ENCODE data around the gene ANKIB1.
"Not testable (repeated sequence)": the region's sequence is repeated elsewhere in the genome, so short reads cannot be mapped to it uniquely, and the experiment has no call there.

ANKIB1 gene

GRCh38 chr7:92442720-92443119, 196.9 kb downstream of the ANKIB1 start:
- H3K27ac ChIP-seq (ENCODE audit: low read depth, low read length); H3K36me3 ChIP-seq (ENCODE audit: insufficient read depth, low read length); H3K79me2 ChIP-seq (ENCODE audit: control insufficient read depth, insufficient read depth, low read length, unreplicated experiment); H3K4me3 ChIP-seq (ENCODE audit: low read depth, low read length); H3K4me1 ChIP-seq (ENCODE audit: control insufficient read depth, insufficient read depth, low read length, unreplicated experiment); H2AFZ ChIP-seq (ENCODE audit: low read length, unreplicated experiment): not testable (repeated sequence)
- 0 out of 2 replicates have a peak, but pooled peaks cover 11% of the 10 kb centered on the region for H3K27me3 ChIP-seq (ENCODE audit: insufficient read depth, low read length)

- H3K4me1 ChIP-seq (ENCODE audit: control insufficient read depth, insufficient read depth, low read length, unreplicated experiment): peaks cover 3% of the 10 kb centered on the region
- peaks cover 17% of the 10 kb centered on the region; the same call in 1 of the 2 replicates for H3K36me3 ChIP-seq (ENCODE audit: insufficient read depth, low read length)
- H3K79me2 ChIP-seq (ENCODE audit: control insufficient read depth, insufficient read depth, low read length, unreplicated experiment): peaks cover 13% of the 10 kb centered on the region
- no peaks in the 10 kb centered on the region for H3K27me3 ChIP-seq (ENCODE audit: insufficient read depth, low read length)
- H3K4me3 ChIP-seq (ENCODE audit: low read depth, low read length): peak overlapping the region; percentile 84
- no peak overlapping the region for H3K27ac ChIP-seq (ENCODE audit: low read depth, low read length)
- peak overlapping the region; percentile 72 for H2AFZ ChIP-seq (ENCODE audit: low read length, unreplicated experiment)
Measured at GRCh38 chr7:92446869-92447344, 201.1 kb downstream of the ANKIB1 start.

DNA sequence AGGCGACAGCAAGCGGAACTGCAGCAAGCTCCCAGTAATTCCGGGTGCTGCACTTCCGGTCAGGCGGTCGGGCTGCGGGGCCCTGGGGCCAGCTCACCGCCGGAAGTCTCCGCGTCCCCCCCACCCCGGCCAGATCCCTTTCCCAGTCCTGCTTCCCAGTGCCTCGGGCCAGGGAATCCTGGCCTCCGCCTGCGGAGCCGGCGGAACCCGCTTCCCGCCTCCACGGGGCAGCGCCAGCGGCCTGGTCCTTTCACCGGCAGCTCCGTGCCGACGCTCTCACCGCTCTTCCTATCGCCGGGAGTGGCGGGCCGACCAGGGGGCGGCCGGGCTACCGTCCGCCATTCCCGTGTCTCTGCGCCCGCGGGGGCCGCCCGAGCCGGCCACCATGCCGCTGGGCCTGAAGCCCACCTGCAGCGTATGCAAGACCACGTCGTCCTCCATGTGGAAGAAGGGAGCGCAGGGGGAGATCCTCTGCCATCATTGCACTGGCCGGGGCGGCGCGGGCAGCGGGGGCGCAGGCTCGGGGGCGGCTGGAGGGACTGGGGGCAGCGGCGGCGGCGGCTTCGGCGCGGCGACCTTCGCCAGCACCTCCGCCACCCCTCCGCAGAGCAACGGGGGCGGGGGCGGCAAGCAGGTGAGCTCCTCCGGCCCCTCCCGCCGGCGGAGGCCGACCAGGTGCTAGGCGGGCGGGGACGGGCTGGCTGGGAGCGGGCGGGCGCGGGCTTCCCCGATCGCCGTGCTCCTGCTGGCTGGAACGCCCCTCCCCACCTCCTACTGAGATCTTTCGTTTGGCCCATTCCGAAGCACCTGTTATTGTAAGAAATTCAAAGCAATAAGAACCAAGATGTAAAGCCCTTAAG, 201.8 kb downstream of the ANKIB1 start, which contains the start of gene GATAD1:
TSS of gene GATAD1 (plus strand) at position 138 of the 860 bp plus-strand sequence. CDS start at position 386, 248 bp downstream.
- H3K27me3 ChIP-seq (ENCODE audit: insufficient read depth, low read length): no peaks in the 10 kb centered on the region
- peak within 1 kb of the TSS; percentile 72 for H2AFZ ChIP-seq (ENCODE audit: low read length, unreplicated experiment)

GRCh38 chr7:92448205-92448747, 202.5 kb downstream of the ANKIB1 start:
- H3K27me3 ChIP-seq (ENCODE audit: insufficient read depth, low read length): no peaks in the 10 kb centered on the region
- peak overlapping the region; percentile 65 for H2AFZ ChIP-seq (ENCODE audit: low read length, unreplicated experiment)
- peaks cover 25% of the 10 kb centered on the region for H3K36me3 ChIP-seq (ENCODE audit: insufficient read depth, low read length)
- H3K4me1 ChIP-seq (ENCODE audit: control insufficient read depth, insufficient read depth, low read length, unreplicated experiment): peaks cover 3% of the 10 kb centered on the region
- no peak overlapping the region for H3K27ac ChIP-seq (ENCODE audit: low read depth, low read length)
- H3K79me2 ChIP-seq (ENCODE audit: control insufficient read depth, insufficient read depth, low read length, unreplicated experiment): peaks cover 13% of the 10 kb centered on the region
- H3K4me3 ChIP-seq (ENCODE audit: low read depth, low read length): peak overlapping the region; percentile 84

More for the DNA sequence above, 201.8 kb downstream of the ANKIB1 start, which contains the start of gene GATAD1:
- H3K4me1 ChIP-seq (ENCODE audit: control insufficient read depth, insufficient read depth, low read length, unreplicated experiment): peaks cover 3% of the 10 kb centered on the region
- peaks cover 20% of the 10 kb centered on the region; the same call in 1 of the 2 replicates for H3K36me3 ChIP-seq (ENCODE audit: insufficient read depth, low read length)
- H3K79me2 ChIP-seq (ENCODE audit: control insufficient read depth, insufficient read depth, low read length, unreplicated experiment): peaks cover 13% of the 10 kb centered on the region
- H3K4me3 ChIP-seq (ENCODE audit: low read depth, low read length): peak within 1 kb of the TSS; percentile 84
- H3K27ac ChIP-seq (ENCODE audit: low read depth, low read length): peak within 1 kb of the TSS; percentile 51

Data from ACC112 (cell line).